ENCODE results near the gene C1orf226.

C1orf226 gene

DNA sequence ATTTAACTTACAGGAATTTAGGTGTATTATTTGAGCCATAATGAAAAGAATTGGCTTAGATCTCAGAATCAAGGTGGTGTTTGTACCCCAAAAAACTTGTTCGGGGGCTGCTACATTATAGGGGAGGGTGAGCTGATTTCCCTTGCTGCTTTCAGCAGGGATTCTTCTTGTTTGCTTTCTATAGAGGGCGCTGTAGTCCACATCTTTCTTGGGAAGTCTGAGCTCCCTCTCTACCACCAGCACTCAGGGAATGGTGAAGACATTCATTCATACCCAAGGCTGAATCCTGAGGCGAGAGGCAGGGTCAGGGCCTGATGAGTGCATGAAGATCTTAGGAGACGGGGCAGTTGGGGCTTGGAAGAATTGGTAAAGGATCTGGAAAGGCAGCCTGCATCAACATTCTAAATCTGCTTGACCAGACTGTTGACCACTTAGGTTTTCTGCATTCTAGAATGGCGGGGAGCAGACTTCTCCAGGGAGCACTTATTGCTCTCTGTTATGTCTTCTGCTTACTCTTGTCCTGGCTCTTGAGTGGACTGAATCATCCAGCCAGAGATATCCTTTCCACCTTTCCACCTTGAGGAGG is 23.8 kb upstream of the C1orf226 start:
- TF ChIP-seq, protein P1, sequence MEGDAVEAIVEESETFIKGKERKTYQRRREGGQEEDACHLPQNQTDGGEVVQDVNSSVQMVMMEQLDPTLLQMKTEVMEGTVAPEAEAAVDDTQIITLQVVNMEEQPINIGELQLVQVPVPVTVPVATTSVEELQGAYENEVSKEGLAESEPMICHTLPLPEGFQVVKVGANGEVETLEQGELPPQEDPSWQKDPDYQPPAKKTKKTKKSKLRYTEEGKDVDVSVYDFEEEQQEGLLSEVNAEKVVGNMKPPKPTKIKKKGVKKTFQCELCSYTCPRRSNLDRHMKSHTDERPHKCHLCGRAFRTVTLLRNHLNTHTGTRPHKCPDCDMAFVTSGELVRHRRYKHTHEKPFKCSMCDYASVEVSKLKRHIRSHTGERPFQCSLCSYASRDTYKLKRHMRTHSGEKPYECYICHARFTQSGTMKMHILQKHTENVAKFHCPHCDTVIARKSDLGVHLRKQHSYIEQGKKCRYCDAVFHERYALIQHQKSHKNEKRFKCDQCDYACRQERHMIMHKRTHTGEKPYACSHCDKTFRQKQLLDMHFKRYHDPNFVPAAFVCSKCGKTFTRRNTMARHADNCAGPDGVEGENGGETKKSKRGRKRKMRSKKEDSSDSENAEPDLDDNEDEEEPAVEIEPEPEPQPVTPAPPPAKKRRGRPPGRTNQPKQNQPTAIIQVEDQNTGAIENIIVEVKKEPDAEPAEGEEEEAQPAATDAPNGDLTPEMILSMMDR (IDR thresholded peaks at IDR 0.05; ENCODE audit: low read depth, low read length): peak; percentile 59
- TF ChIP-seq, protein P2, sequence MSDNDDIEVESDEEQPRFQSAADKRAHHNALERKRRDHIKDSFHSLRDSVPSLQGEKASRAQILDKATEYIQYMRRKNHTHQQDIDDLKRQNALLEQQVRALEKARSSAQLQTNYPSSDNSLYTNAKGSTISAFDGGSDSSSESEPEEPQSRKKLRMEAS (IDR thresholded peaks at IDR 0.05; ENCODE audit: low read depth, low read length): no peak
- peak; percentile 56 for DNase-seq (ENCODE audit: low read depth)
- H3K4me3 ChIP-seq (ENCODE audit: low read depth, low read length): no peak overlapping the region

GRCh38 chr1:162358928-162359327 is 22.6 kb upstream of the C1orf226 start:
- H3K4me3 ChIP-seq (ENCODE audit: low read depth, low read length): no peak overlapping the region
- no peak for DNase-seq (ENCODE audit: low read depth)
- TF ChIP-seq MYC (IDR thresholded peaks at IDR 0.05; ENCODE audit: low read depth, low read length) (no peak), POLR2A (IDR thresholded peaks at IDR 0.05; ENCODE audit: extremely low read depth, insufficient read length) (no peak)
- TF ChIP-seq, protein P2 (IDR thresholded peaks at IDR 0.05; ENCODE audit: low read depth, low read length): no peak
- TF ChIP-seq, protein P1 (IDR thresholded peaks at IDR 0.05; ENCODE audit: low read depth, low read length): no peak

GRCh38 chr1:162359523-162360236 is 21.8 kb upstream of the C1orf226 start:
- no peak for DNase-seq (ENCODE audit: low read depth)
- TF ChIP-seq, protein P2 (IDR thresholded peaks at IDR 0.05; ENCODE audit: low read depth, low read length): no peak
- TF ChIP-seq, protein P1 (IDR thresholded peaks at IDR 0.05; ENCODE audit: low read depth, low read length): no peak
- TF ChIP-seq MYC (IDR thresholded peaks at IDR 0.05; ENCODE audit: low read depth, low read length) (no peak), POLR2A (IDR thresholded peaks at IDR 0.05; ENCODE audit: extremely low read depth, insufficient read length) (no peak)
- H3K4me3 ChIP-seq (ENCODE audit: low read depth, low read length): no peak overlapping the region

GRCh38 chr1:162360237-162360873 is 21.2 kb upstream of the C1orf226 start:
- no peak for DNase-seq (ENCODE audit: low read depth)
- TF ChIP-seq, protein P1 (IDR thresholded peaks at IDR 0.05; ENCODE audit: low read depth, low read length): no peak
- TF ChIP-seq POLR2A (IDR thresholded peaks at IDR 0.05; ENCODE audit: extremely low read depth, insufficient read length): no peak

GRCh38 chr1:162360874-162361260 is 20.7 kb upstream of the C1orf226 start:
- TF ChIP-seq, protein P1 (IDR thresholded peaks at IDR 0.05; ENCODE audit: low read depth, low read length): no peak
- TF ChIP-seq, protein P2 (IDR thresholded peaks at IDR 0.05; ENCODE audit: low read depth, low read length): no peak
- no peak for TF ChIP-seq MYC (IDR thresholded peaks at IDR 0.05; ENCODE audit: low read depth, low read length)
- DNase-seq (ENCODE audit: low read depth): no peak
- H3K4me3 ChIP-seq (ENCODE audit: low read depth, low read length): no peak overlapping the region

More at GRCh38 chr1:162360237-162360873, 21.2 kb upstream of the C1orf226 start:
- H3K4me3 ChIP-seq (ENCODE audit: low read depth, low read length): no peak overlapping the region
